KMS-11 (cell line): Measurements from ENCODE around the gene CRY2.

ENCODE experiments used
- H2AFZ ChIP-seq: fragments of 200-600 bp; sonication (generic); 2 replicates; pipeline ENCODE4 v1.6.1; 2016; ENCODE audit warnings: antibody characterized with exemption, mixed run types, low read depth
- H3K27ac ChIP-seq: fragments of 200-600 bp; sonication (generic); 2 replicates; pipeline ENCODE4 v1.6.1; 2016; ENCODE audit warnings: mild to moderate bottlenecking, mixed run types
- H3K27me3 ChIP-seq: fragments of 200-600 bp; sonication (generic); 2 replicates; pipeline ENCODE4 v1.6.1; 2017; ENCODE audit warnings: mild to moderate bottlenecking, low read depth, mixed run types, moderate library complexity; ENCODE audit not compliant: insufficient read depth
- H3K36me3 ChIP-seq: fragments of 200-600 bp; sonication (generic); 2 replicates; pipeline ENCODE4 v1.6.1; 2017; ENCODE audit warnings: mild to moderate bottlenecking, mixed run types; ENCODE audit not compliant: insufficient read depth
- H3K4me1 ChIP-seq: fragments of 200-600 bp; sonication (generic); 2 replicates; pipeline ENCODE4 v1.6.1; 2016; ENCODE audit warnings: mild to moderate bottlenecking, low read depth, mixed run types; ENCODE audit not compliant: poor library complexity, severe bottlenecking
- H3K4me2 ChIP-seq: fragments of 200-600 bp; sonication (generic); 2 replicates; pipeline ENCODE4 v1.7.0; 2016; ENCODE audit warnings: mild to moderate bottlenecking, mixed run types
- H3K4me3 ChIP-seq: fragments of 200-600 bp; sonication (generic); IDR thresholded peaks from 2 replicates; pipeline ENCODE4 v1.6.1; 2017; ENCODE audit warnings: low read depth, low read length, mixed read lengths; ENCODE audit not compliant: insufficient read depth
- H3K79me2 ChIP-seq: fragments of 200-600 bp; sonication (generic); 2 replicates; pipeline ENCODE4 v1.6.1; 2016; ENCODE audit warnings: low read depth, mixed run types; ENCODE audit not compliant: insufficient read depth
- H3K9ac ChIP-seq: fragments of 200-600 bp; sonication (generic); 2 replicates; pipeline ENCODE4 v1.6.1; 2016; ENCODE audit warnings: mild to moderate bottlenecking, mixed run types
- H4K20me1 ChIP-seq: fragments of 200-600 bp; sonication (generic); 2 replicates; pipeline ENCODE4 v1.6.1; 2016; ENCODE audit warnings: mild to moderate bottlenecking, mixed run types; ENCODE audit not compliant: insufficient read depth
- CTCF ChIP-seq: fragments of 200-600 bp; sonication (generic); conservative IDR thresholded peaks from 2 replicates; pipeline ENCODE4 v1.6.1; 2017; ENCODE audit warnings: low read depth, mild to moderate bottlenecking, antibody characterized with exemption, low read length, moderate library complexity, mixed read lengths

Gene CRY2

DNA sequence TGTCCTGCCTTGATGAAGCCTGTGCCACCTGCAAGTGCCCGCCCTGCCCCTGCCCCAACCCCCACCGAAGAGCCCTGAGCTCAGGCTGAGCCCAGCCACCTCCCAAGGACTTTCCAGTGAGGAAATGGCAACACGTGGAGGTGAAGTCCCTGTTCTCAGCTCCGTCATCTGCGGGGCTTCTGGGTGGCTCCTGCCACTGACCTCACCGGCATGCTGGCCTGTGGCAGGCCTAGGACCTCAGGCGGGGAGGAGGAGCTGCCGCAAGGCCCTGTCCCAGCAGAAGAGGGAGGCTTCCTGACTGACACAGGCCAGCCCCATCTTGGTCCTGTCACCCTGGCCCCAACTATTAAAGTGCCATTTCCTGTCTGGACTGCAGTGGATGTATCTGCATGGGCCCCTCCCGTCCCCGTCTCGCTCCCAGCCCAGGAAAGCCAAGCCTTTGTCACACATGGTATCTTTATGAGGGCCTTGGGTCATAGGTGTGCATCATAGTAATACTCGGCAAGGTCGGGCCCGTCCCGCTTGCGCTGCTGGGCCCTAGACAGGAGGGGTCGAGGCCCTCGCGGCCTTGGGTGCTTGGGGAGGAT is 58.9 kb downstream of the CRY2 start:
- Histone ChIP-seq H4K20me1 (no peaks in the 10 kb centered on the region), H3K27ac (no peak overlapping the region), H3K4me2 (no peak overlapping the region), H3K36me3 (no peaks in the 10 kb centered on the region), H2AFZ (no peak overlapping the region), H3K9ac (no peak overlapping the region), H3K4me3 (no peak overlapping the region), H3K4me1 (no peaks in the 10 kb centered on the region), H3K27me3 (peaks cover 2% of the 10 kb centered on the region; the same call in 1 of the 2 replicates), H3K79me2 (no peaks in the 10 kb centered on the region)
- no peak for TF ChIP-seq CTCF

DNA sequence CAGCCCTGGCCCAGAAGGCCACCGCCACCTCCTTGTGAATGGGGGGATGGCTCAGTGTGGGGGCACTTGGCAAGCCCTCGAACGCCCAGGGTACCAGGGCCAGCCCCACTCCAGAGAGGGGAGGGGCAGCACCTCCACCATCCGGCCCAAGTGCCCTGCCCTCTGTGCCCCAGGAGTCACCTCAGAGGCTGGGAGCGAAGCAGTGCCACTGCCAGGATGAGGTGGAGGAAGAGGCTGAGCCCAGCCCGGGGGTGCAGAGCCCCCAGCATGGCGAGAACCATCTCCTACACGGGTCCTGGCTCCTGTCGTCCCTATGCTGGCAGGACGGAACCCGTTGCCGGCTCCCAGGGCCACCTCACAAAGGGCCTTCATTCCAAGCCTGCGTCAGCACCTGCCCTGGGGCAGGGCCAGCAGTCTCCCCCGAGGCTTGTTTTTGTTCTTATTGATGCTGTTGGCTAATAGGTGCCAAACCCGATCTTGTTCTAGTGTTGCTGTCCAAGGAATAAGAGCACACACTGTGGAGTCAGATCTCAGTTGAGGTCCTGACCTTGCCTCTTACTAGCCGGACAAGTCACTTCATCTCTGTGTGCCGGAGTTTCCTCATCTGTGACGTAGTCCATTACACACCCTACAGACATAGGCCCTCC is 59.8 kb downstream of the CRY2 start, which contains the start of gene FREY1:
Gene FREY1 (minus strand): TSS at position 307 of the 647 bp plus-strand sequence. CDS start 26 bp downstream, at position 281.
- H3K4me3 ChIP-seq: no peak within 1 kb of the TSS
- H3K9ac ChIP-seq: no peak within 1 kb of the TSS
- no peaks in the 10 kb centered on the region for H3K27me3 ChIP-seq
- H2AFZ ChIP-seq: no peak within 1 kb of the TSS
- no peaks in the 10 kb centered on the region for H3K4me1 ChIP-seq
- H3K36me3 ChIP-seq: no peaks in the 10 kb centered on the region
- H4K20me1 ChIP-seq: no peaks in the 10 kb centered on the region
- no peak within 1 kb of the TSS for H3K27ac ChIP-seq
- H3K4me2 ChIP-seq: no peak within 1 kb of the TSS
- TF ChIP-seq CTCF: no peak
- H3K79me2 ChIP-seq: no peaks in the 10 kb centered on the region

DNA sequence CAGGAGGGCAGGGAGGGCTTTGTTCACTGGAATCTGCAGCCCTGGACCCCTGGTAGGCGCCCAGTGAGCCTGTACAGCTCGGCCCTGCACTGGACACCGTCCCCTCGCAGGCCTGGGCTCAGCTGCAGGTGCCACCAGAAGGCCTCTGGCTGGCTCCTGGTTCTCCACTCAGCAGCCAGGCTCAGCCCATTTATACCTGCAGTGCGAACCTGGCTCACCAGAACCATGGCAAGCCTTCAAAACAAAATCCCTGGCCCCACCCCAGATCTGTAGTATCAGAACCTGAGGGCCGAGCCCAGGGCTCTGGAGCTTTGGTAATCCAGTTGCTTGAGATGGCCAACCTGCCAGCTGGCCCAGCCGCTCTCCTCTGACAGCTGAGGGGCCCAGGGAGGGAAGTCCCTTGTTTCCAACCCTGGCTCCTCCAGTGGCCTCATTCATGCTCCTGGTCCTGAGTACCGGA is 60.7 kb downstream of the CRY2 start:
- Histone ChIP-seq H3K27me3 (no peaks in the 10 kb centered on the region), H3K79me2 (no peaks in the 10 kb centered on the region), H3K4me1 (no peaks in the 10 kb centered on the region), H3K36me3 (no peaks in the 10 kb centered on the region), H2AFZ (no peak overlapping the region), H3K4me3 (no peak overlapping the region), H4K20me1 (no peaks in the 10 kb centered on the region), H3K4me2 (no peak overlapping the region), H3K9ac (no peak overlapping the region), H3K27ac (no peak overlapping the region)
- no peak for TF ChIP-seq CTCF

- no peaks in the 10 kb centered on the region for H3K79me2 ChIP-seq
Observed at GRCh38 chr11:45909594-45910475, 62.6 kb downstream of the CRY2 start.

More at GRCh38 chr11:45909594-45910475, 62.6 kb downstream of the CRY2 start:
- Histone ChIP-seq H3K4me3 (no peak overlapping the region), H3K27me3 (no peaks in the 10 kb centered on the region), H3K9ac (no peak overlapping the region), H3K27ac (no peak overlapping the region), H4K20me1 (no peaks in the 10 kb centered on the region), H3K4me2 (no peak overlapping the region), H3K36me3 (no peaks in the 10 kb centered on the region), H2AFZ (no peak overlapping the region), H3K4me1 (no peaks in the 10 kb centered on the region)
- TF ChIP-seq CTCF: no peak
